Fibroblast of lung (primary cell): ENCODE data around the gene ZBP1.

Experiments used
- CTCF ChIP-seq, 2 donors: IDR thresholded peaks in 1 of 2; conservative IDR thresholded peaks in 1 of 2; 1 replicate in 1 of 2; 2 replicates in 1 of 2; pipeline ENCODE4 v1.5.1; 2011 to 2012; ENCODE audit warnings: low read length in 2 of 2, control low read depth in 1 of 2, inconsistent platforms in 1 of 2, low read depth in 1 of 2, mild to moderate bottlenecking in 1 of 2
- EZH2 ChIP-seq: IDR thresholded peaks from 2 replicates; pipeline ENCODE4 v1.5.1; 2012; ENCODE audit warnings: low read length, control low read depth, mild to moderate bottlenecking; ENCODE audit errors: missing control alignments

- TF ChIP-seq CTCF (conservative IDR thresholded peaks at IDR 0.05 in 1 of 2, IDR thresholded peaks at IDR 0.05 in 1 of 2; ENCODE audit: low read depth in 1 of 2, low read length in 2 of 2), result no peak
- no peak for TF ChIP-seq EZH2
These were observed 36.8 kb upstream of the ZBP1 start for GRCh38 chr20:57656821-57657534.
